GM15510 (cell line): Measurements from ENCODE around the gene TWIST2.

Experiments used
- POLR2A ChIP-seq: IDR thresholded peaks from 3 replicates; pipeline ENCODE4 v1.6.1; 2011; ENCODE audit warnings: borderline replicate concordance; ENCODE audit not compliant: insufficient read length; ENCODE audit errors: extremely low read depth

TWIST2 gene

GRCh38 chr2:238915596-238915995 is 67.7 kb downstream of the TWIST2 start:
- no peak for TF ChIP-seq POLR2A

DNA sequence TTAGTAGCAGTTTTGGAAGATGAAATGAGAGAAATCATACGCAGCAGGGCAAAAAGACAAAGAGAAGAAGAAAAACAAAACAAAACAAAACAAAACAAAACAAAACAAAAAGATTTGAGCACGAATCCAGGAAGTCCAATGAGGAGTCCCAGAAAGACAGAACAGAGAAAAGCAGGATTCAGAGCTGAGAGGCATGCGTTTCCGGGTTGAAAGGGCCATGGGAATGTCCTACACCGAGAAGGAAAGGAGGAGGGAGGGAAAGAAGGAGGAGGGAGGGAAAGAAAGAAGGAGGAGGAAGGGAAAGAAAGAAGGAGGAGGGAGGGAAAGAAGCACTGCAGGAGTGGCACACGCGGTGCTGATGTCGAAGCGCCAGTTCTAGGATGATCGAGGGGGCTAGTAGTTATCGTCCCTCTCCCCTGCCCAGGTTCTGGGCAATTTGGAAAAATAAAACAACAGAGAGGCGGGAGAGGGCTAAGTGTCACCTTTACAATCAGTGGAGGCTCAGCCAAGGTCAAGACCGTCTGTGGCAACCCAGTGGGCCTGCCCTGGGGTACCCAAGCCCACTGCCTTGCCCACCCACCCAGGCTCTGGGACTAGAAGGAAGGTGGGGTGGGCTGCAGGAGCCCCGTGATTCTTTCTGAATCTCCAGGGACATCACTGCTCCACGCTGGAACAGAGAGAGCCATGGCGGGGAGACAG is 68.4 kb downstream of the TWIST2 start:
- TF ChIP-seq POLR2A: no peak

DNA sequence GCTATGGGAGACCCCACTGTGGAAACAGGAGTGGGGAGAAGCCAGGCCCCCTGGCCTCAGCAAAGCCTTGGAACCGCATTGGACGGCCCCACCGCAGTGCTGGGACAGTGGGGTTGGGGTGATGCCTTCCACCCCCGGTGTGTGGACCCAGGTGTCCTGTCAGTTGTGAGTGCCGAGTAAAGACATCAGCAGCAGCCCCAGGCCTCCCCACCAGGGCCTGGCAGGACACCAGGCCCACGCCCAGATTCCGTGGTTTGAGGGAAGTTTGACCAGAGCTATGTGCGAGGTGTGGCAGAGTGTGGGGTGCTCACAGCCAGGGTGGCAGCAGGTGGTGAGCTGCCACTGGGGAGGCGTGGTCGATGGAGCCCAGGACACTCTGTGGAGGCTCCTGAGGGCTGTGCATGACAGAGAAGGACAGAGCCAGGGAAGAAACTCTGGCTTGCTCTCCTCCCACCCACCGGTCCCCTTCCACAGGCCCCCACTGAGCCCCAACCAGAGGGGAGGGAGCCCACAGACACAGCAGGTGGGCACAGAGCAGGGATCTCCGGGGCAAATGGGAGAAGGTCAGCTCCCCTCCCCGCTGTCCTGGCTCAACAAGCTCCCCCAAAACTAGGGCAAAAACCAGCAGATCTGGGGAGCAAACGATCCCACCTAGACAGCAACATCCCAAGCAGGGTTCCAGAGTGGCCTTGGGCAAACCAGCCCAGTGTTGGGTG is 69.1 kb downstream of the TWIST2 start:
- no peak for TF ChIP-seq POLR2A

- no peak for TF ChIP-seq POLR2A
Measured at GRCh38 chr2:238919307-238919706, 71.4 kb downstream of the TWIST2 start.

DNA sequence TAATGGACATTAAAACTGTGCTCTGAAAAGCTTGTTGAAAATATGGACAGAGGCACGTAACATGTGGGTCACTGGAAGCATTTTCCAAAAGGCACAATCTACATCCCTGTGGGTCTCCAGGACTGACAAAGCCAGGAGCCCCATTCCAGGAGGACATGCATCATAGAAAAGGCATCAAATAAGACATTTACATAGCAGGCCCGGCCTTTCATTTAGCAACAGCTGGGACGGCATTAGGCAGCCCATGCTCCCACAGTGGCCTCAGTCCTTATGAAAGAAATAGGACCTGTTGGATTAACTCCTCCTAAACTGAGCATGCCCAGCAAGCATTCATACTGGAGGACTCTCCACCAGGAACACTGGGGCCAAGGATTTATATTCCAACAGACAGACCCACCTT is 72.2 kb downstream of the TWIST2 start:
- TF ChIP-seq POLR2A: no peak

DNA sequence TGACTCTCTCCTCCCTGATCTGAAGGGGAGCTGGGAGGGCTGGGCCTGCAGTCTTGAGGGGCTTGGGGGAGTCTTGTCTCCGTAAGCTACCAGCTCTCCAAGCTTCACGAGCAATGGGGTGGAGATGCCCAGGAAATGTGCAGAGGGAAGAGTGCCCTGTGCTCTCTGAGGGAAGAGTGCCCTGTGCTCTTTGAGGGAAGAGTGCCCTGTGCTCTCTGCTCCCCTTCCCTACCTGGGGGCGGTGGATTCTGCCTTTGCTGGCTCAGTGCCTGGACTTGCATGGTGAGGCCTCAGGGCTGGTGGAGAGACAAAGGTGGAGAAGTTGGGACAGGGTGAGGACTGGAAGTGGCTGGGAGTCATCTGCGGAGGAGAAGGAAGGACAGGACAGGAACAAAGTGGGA is 72.7 kb downstream of the TWIST2 start:
- no peak for TF ChIP-seq POLR2A

DNA sequence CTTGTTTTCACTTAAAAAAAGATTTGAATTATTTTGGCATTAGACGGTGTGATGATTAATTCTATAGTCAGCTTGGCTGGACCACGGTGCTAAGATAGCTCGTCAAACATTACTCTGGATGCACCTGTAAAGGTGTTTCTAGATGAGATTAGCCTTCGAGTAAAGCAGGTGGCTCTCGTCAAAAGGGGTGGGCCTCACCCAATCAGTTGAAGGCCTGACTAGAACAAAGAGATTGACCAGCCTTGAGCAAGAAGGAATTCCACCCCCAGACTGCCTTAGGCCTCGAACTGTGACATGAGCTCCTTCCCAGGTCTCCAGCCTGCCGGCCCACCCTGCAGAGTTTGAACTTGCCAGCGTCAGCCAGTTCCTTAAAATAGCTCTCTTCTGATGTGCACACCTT is 73.4 kb downstream of the TWIST2 start:
- no peak for TF ChIP-seq POLR2A

- no peak for TF ChIP-seq POLR2A
Measured at GRCh38 chr2:238921681-238922319, 73.9 kb downstream of the TWIST2 start.

DNA sequence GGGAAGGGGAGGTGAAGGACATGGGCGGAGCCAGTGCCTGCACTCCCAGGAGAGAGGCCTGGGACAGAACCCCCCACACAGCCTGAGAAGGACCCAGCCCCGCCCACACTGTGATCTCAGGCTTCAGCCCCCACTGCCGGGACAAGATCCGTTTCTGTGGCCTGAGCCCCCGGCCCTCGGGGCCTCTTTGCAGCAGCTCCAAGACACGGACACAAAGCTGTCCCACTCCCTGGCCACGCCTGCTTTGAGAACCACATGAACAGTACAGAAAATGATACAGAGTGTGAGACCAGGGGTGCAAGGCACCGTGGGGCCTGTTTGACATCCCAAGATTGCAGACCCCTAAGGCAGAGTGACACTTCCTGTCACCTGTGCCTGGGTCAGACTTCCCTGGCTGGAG is 74.5 kb downstream of the TWIST2 start:
- TF ChIP-seq POLR2A: no peak

GRCh38 chr2:238924032-238924431 is 76.1 kb downstream of the TWIST2 start:
- TF ChIP-seq POLR2A: no peak

- TF ChIP-seq POLR2A: no peak
Measured at GRCh38 chr2:238924796-238925195, 76.9 kb downstream of the TWIST2 start.

- no peak for TF ChIP-seq POLR2A
Measured at GRCh38 chr2:238925281-238925680, 77.4 kb downstream of the TWIST2 start.

DNA sequence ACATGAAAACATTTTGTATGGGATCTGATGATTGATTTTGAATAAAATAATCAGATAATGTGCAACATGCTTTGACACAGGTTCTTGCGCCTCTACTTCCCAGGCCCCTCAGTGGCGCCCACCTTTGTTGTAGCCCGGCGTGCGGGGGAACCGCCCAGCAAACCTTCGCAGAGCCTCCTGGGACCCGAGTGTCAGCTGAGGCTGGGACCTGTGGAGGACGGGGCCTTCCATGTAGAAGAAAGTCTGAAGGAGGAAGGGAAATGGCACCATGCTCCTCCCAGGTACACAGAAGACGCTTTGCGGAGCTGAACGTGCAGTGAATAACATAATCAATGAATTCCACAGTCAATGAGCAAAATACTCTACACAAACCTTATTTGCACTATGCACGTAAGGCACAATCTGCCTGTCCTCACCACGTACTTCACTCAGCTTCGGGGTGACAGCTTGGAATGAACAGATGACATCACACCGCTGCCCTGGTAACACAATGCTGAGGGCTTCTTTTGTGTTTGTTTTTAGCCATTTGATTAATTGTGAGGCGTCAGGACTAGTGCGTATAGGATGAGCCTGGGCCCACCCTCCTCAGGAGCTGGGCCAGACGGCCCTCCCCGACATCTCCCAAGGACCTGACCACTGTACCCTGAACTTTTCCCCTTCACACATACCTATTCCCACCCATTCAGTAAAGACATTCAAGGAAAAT is 78.1 kb downstream of the TWIST2 start:
- TF ChIP-seq POLR2A: no peak

DNA sequence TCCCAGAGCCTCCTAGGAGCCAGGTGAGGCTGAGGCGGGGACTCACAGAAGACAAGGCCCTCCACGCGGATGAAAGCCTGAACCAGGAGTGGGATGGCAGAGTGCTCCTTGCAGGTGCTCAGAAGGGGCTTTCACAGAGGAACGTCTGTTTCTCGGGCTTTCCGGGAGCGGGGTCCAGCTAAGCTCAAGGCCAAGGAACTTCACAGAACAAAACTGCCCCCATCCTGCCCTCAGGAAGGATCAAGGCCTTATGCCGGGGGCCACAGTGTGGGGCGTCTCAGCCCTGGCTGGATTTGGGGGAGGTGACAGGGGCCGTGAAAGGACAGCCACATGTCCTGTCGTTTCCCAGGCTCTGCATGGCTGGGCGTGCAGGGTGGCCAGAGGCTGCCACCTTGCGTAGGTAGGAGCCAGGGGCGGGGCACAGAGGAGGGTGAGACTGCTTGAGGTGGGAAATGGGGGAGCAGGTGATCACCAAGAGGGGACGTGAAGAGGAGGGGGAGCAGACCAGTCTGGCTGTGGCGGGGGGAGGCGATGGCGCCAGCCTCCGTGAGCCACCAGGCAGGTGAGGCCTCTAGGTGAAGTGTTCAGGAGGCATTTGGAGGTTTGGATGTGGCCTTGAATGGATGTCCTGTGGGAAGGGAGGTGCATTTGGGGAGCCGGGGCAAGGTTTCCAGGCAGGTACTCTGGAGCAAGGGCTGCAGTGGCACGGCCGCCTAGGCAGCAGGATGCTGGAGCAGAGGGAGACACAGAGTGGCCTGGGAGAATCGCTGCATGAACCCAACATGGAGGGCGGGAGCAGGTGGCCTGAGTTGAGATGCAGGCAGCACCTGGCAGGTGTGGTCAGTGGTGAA is 79.1 kb downstream of the TWIST2 start:
- TF ChIP-seq POLR2A: no peak
